22Rv1 (cell line): ENCODE results near the gene GBA2.

Experiments used
- CTCF ChIP-seq: fragments of 450-650 bp; IDR thresholded peaks from 2 replicates; pipeline ENCODE4 v1.5.1; 2017; ENCODE audit warnings: mild to moderate bottlenecking
- ZFX ChIP-seq: fragments of 450-650 bp; IDR thresholded peaks from 2 replicates; pipeline ENCODE4 v1.6.1; 2017; ENCODE audit warnings: antibody characterized with exemption, borderline replicate concordance

- TF ChIP-seq CTCF (no peak), ZFX (no peak)
Observed at GRCh38 chr9:35763181-35763580, 14.2 kb upstream of the GBA2 start.
